RWPE2 (cell line): Measurements from ENCODE around the gene PTPRD.

Experiments used
- ATAC-seq: fragments of 200-7000 bp; cut with Tn5 transposase; 3 replicates; pipeline ENCODE4 v1.9.1; 2021; ENCODE audit warnings: low read depth
- DNase-seq: peaks from one replicate; pipeline ENCODE4 v3.0.0-alpha.2; 2020; ENCODE audit warnings: low spot score
- H3K27ac ChIP-seq: fragments of 450-650 bp; 2 replicates; pipeline ENCODE4 v1.5.1; 2017; ENCODE audit warnings: mild to moderate bottlenecking; ENCODE audit not compliant: poor library complexity, severe bottlenecking
- H3K27me3 ChIP-seq: fragments of 250-450 bp; sonication (Bioruptor Pico); 2 replicates; pipeline ENCODE4 v1.5.1; 2021; ENCODE audit warnings: mild to moderate bottlenecking, moderate library complexity; ENCODE audit not compliant: insufficient read depth, poor library complexity, severe bottlenecking
- H3K36me3 ChIP-seq: fragments of 250-450 bp; sonication (Bioruptor Pico); 2 replicates; pipeline ENCODE4 v1.5.1; 2020; ENCODE audit warnings: low read depth, mild to moderate bottlenecking, moderate library complexity
- H3K4me1 ChIP-seq: fragments of 250-450 bp; sonication (Bioruptor Pico); 2 replicates; pipeline ENCODE4 v1.5.1; 2021; ENCODE audit warnings: mild to moderate bottlenecking, moderate library complexity; ENCODE audit not compliant: insufficient read depth, poor library complexity, severe bottlenecking
- H3K4me3 ChIP-seq: fragments of 250-450 bp; sonication (Bioruptor Pico); 2 replicates; pipeline ENCODE4 v1.5.1; 2021; ENCODE audit warnings: mild to moderate bottlenecking, moderate library complexity; ENCODE audit not compliant: severe bottlenecking
- H3K9me3 ChIP-seq: fragments of 250-450 bp; sonication (Bioruptor Pico); 2 replicates; pipeline ENCODE4 v1.5.1; 2021; ENCODE audit warnings: mild to moderate bottlenecking, moderate library complexity; ENCODE audit not compliant: severe bottlenecking
- CTCF ChIP-seq: fragments of 450-650 bp; IDR thresholded peaks from one replicate; pipeline ENCODE4 v1.5.1; 2017; ENCODE audit warnings: mild to moderate bottlenecking, moderate library complexity; ENCODE audit not compliant: poor library complexity, severe bottlenecking

The PTPRD gene

GRCh38 chr9:8408575-8409190 is 2204.1 kb downstream of the PTPRD start:
- ATAC-seq (no peak), DNase-seq (no peak)
- Histone ChIP-seq H3K4me3 (no peak overlapping the region), H3K9me3 (no peaks in the 10 kb centered on the region), H3K27ac (no peak overlapping the region), H3K36me3 (no peaks in the 10 kb centered on the region), H3K27me3 (no peaks in the 10 kb centered on the region), H3K4me1 (no peaks in the 10 kb centered on the region)
- TF ChIP-seq CTCF, result no peak

- Histone ChIP-seq H3K36me3 (no peaks in the 10 kb centered on the region), H3K4me1 (no peaks in the 10 kb centered on the region), H3K27ac (no peak overlapping the region), H3K9me3 (no peaks in the 10 kb centered on the region), H3K27me3 (no peaks in the 10 kb centered on the region), H3K4me3 (no peak overlapping the region)
- DNase-seq (no peak), ATAC-seq (no peak)
- no peak for TF ChIP-seq CTCF
Measured at GRCh38 chr9:8401961-8402705, 2210.7 kb downstream of the PTPRD start.

- H3K36me3 ChIP-seq, result no peaks in the 10 kb centered on the region
- H3K4me3 ChIP-seq, result no peak overlapping the region
- ATAC-seq, result no peak
- no peak for DNase-seq
- H3K27ac ChIP-seq, result no peak overlapping the region
- H3K4me1 ChIP-seq, result no peaks in the 10 kb centered on the region
- no peaks in the 10 kb centered on the region for H3K9me3 ChIP-seq
- TF ChIP-seq CTCF, result no peak
- no peaks in the 10 kb centered on the region for H3K27me3 ChIP-seq
Measured at GRCh38 chr9:8400378-8400777, 2212.4 kb downstream of the PTPRD start.

- no peak for TF ChIP-seq CTCF
- DNase-seq, result no peak
- Histone ChIP-seq H3K27me3 (no peaks in the 10 kb centered on the region), H3K4me3 (no peak overlapping the region), H3K27ac (no peak overlapping the region), H3K4me1 (no peaks in the 10 kb centered on the region), H3K36me3 (no peaks in the 10 kb centered on the region), H3K9me3 (no peaks in the 10 kb centered on the region)
- ATAC-seq, result no peak
Measured at GRCh38 chr9:8395022-8395421, 2217.8 kb downstream of the PTPRD start.

- no peaks in the 10 kb centered on the region for H3K4me1 ChIP-seq
- H3K9me3 ChIP-seq, result no peaks in the 10 kb centered on the region
- no peaks in the 10 kb centered on the region for H3K36me3 ChIP-seq
- no peaks in the 10 kb centered on the region for H3K27me3 ChIP-seq
- no peak overlapping the region for H3K4me3 ChIP-seq
- H3K27ac ChIP-seq, result no peak overlapping the region
- no peak for TF ChIP-seq CTCF
- no peak for DNase-seq
- no peak for ATAC-seq
Measured at GRCh38 chr9:8394341-8394740, 2218.5 kb downstream of the PTPRD start.
